Neural crest cell (in vitro differentiated cells): ENCODE measurements around the gene ZNF474. TPM values are rescaled to one million over a fixed set of nuclear protein-coding genes. Genes with fewer than 3 reads are reported as not detected.

Experiments used
- DNase-seq: peaks from one replicate; pipeline ENCODE4 v3.0.0; 2021; ENCODE audit warnings: low read depth, mixed read lengths, low spot score
- H3K27ac Mint-ChIP-seq: one replicate; pipeline ENCODE4 v1.8.0; 2021; ENCODE audit warnings: mild to moderate bottlenecking, mixed read lengths; ENCODE audit not compliant: unreplicated experiment
- H3K27me3 Mint-ChIP-seq: 2 replicates; pipeline ENCODE4 v1.8.0; 2021; ENCODE audit warnings: low read depth, mild to moderate bottlenecking, mixed read lengths
- H3K36me3 Mint-ChIP-seq: 2 replicates; pipeline ENCODE4 v1.8.0; 2021; ENCODE audit warnings: low read depth, mild to moderate bottlenecking, mixed read lengths
- H3K4me1 Mint-ChIP-seq: 2 replicates; pipeline ENCODE4 v1.8.0; 2021; ENCODE audit warnings: mixed read lengths
- H3K4me3 Mint-ChIP-seq: one replicate; pipeline ENCODE4 v1.8.0; 2021; ENCODE audit warnings: mild to moderate bottlenecking, mixed read lengths
- H3K9me3 Mint-ChIP-seq: 2 replicates; pipeline ENCODE4 v1.8.0; 2021; ENCODE audit warnings: mixed read lengths
- CTCF ChIP-seq: fragments of 200-600 bp; sonication (generic); conservative IDR thresholded peaks from 2 replicates; pipeline ENCODE4 v1.5.0; 2021; ENCODE audit warnings: antibody characterized with exemption, mild to moderate bottlenecking
- total RNA-seq: library from RNA; stranded (reverse); gene quantifications from 2 replicates; pipeline ENCODE4 v1.2.1, GENCODE V29; 2021

ZNF474 gene
- total RNA-seq, 1 donor from 2014 or later, result 0.47 TPM

GRCh38 chr5:122118356-122118948 lies 10.9 kb upstream of the ZNF474 start:
- Mint-ChIP-seq H3K4me1 (no peaks in the 10 kb centered on the region), H3K9me3 (no peaks in the 10 kb centered on the region), H3K27ac (no peak overlapping the region), H3K27me3 (no peaks in the 10 kb centered on the region), H3K4me3 (no peak overlapping the region), H3K36me3 (no peaks in the 10 kb centered on the region)
- TF ChIP-seq CTCF, result no peak
- DNase-seq, result no peak

- TF ChIP-seq CTCF, result no peak
- no peaks in the 10 kb centered on the region for H3K27me3 Mint-ChIP-seq
Measured at GRCh38 chr5:122119205-122119604, 10.1 kb upstream of the ZNF474 start.

GRCh38 chr5:122120493-122120892 lies 8.9 kb upstream of the ZNF474 start:
- H3K4me1 Mint-ChIP-seq, result no peaks in the 10 kb centered on the region
- H3K36me3 Mint-ChIP-seq, result no peaks in the 10 kb centered on the region
- no peak overlapping the region for H3K27ac Mint-ChIP-seq
- DNase-seq, result no peak
- no peak overlapping the region for H3K4me3 Mint-ChIP-seq
- TF ChIP-seq CTCF, result no peak
- no peaks in the 10 kb centered on the region for H3K9me3 Mint-ChIP-seq
- H3K27me3 Mint-ChIP-seq, result peaks cover 2% of the 10 kb centered on the region

More at GRCh38 chr5:122119205-122119604, 10.1 kb upstream of the ZNF474 start:
- Mint-ChIP-seq H3K36me3 (no peaks in the 10 kb centered on the region), H3K4me1 (no peaks in the 10 kb centered on the region), H3K9me3 (no peaks in the 10 kb centered on the region), H3K4me3 (no peak overlapping the region), H3K27ac (no peak overlapping the region)
- DNase-seq, result no peak

GRCh38 chr5:122120957-122121356 lies 8.4 kb upstream of the ZNF474 start:
- Mint-ChIP-seq H3K9me3 (no peaks in the 10 kb centered on the region), H3K36me3 (no peaks in the 10 kb centered on the region), H3K27me3 (peaks cover 2% of the 10 kb centered on the region), H3K27ac (no peak overlapping the region), H3K4me1 (no peaks in the 10 kb centered on the region), H3K4me3 (no peak overlapping the region)
- no peak for TF ChIP-seq CTCF
- DNase-seq, result no peak

- DNase-seq, result no peak
- Mint-ChIP-seq H3K36me3 (no peaks in the 10 kb centered on the region), H3K27me3 (peaks cover 2% of the 10 kb centered on the region), H3K4me3 (no peak overlapping the region), H3K27ac (no peak overlapping the region), H3K9me3 (no peaks in the 10 kb centered on the region), H3K4me1 (no peaks in the 10 kb centered on the region)
- no peak for TF ChIP-seq CTCF
Measured at GRCh38 chr5:122121479-122122465, 7.6 kb upstream of the ZNF474 start.
